HG02973 (cell line): ENCODE results near the gene TSPAN7.

Source experiments
- ATAC-seq: cut with Tn5 transposase; IDR thresholded peaks from one replicate; pipeline ENCODE4 v1.9.1; 2021; ENCODE audit warnings: moderate library complexity; ENCODE audit not compliant: unreplicated experiment

The TSPAN7 gene

GRCh38 chrX:38679695-38680094 lies 118.4 kb downstream of the TSPAN7 start:
- no peak for ATAC-seq

- no peak for ATAC-seq
Observed at GRCh38 chrX:38682095-38682494, 120.8 kb downstream of the TSPAN7 start.

GRCh38 chrX:38692961-38693360 lies 131.6 kb downstream of the TSPAN7 start:
- no peak for ATAC-seq

- no peak for ATAC-seq
Observed at GRCh38 chrX:38694394-38694793, 133.1 kb downstream of the TSPAN7 start.

GRCh38 chrX:38697461-38697860 lies 136.1 kb downstream of the TSPAN7 start:
- no peak for ATAC-seq

GRCh38 chrX:38699121-38699520 lies 137.8 kb downstream of the TSPAN7 start:
- ATAC-seq, result no peak

GRCh38 chrX:38699696-38700095 lies 138.4 kb downstream of the TSPAN7 start:
- no peak for ATAC-seq

- ATAC-seq, result no peak
Observed at GRCh38 chrX:38701073-38701472, 139.7 kb downstream of the TSPAN7 start.

- no peak for ATAC-seq
Observed at GRCh38 chrX:38704146-38704882, 143.0 kb downstream of the TSPAN7 start.

GRCh38 chrX:38717871-38718270 lies 156.5 kb downstream of the TSPAN7 start:
- no peak for ATAC-seq

GRCh38 chrX:38718311-38718710 lies 157.0 kb downstream of the TSPAN7 start:
- ATAC-seq, result no peak

- no peak for ATAC-seq
Observed at GRCh38 chrX:38726612-38727011, 165.3 kb downstream of the TSPAN7 start.

GRCh38 chrX:38727668-38728067 lies 166.3 kb downstream of the TSPAN7 start:
- ATAC-seq, result no peak

GRCh38 chrX:38732866-38733265 lies 171.5 kb downstream of the TSPAN7 start:
- no peak for ATAC-seq
